KBM-7 (cell line): ENCODE results near the gene GREB1L.
A peak's percentile ranks its signal among the peaks of the same experiment; 100 is the strongest.
"Not testable (repeated sequence)": the region's sequence is repeated elsewhere in the genome, so short reads cannot be mapped to it uniquely, and the experiment has no call there.

Source experiments
- DNase-seq: peaks from one replicate; pipeline ENCODE4 v3.0.0-alpha.2; 2015
- in situ Hi-C: fragments of 300-500 bp; cut with MboI; formaldehyde crosslinking; loops from 2 replicates; pipeline ENCODE4 v1.14.3; 2020; ENCODE audit warnings: low sequenced_read_pairs, low pct_unique_long_range_greater_than_20kb, mixed read lengths

GREB1L gene

DNA sequence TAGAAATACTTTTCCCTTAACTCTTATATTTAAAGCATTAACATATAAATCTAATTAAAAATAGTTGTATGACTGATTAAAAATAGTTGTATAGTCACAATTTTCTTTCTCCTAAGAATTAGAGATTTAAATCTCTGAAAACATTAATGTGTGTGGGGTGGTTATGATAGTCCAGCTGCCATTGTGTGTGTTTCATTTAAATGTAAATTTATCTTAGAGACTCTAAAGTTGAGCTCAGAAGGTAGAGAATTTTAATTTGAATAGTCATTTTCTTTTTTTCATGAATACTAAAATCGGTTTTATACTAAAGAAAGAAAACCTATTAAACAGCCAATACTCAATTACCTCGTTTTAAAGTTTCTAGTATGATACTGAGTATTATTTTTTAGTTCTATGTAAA is 18.6 kb downstream of the GREB1L start:
- no peak for DNase-seq
- in situ Hi-C loops, result no loop called here

- in situ Hi-C loops, result no loop called here
- DNase-seq, result no peak
These were observed 19.3 kb downstream of the GREB1L start for GRCh38 chr18:21261352-21261751.

DNA sequence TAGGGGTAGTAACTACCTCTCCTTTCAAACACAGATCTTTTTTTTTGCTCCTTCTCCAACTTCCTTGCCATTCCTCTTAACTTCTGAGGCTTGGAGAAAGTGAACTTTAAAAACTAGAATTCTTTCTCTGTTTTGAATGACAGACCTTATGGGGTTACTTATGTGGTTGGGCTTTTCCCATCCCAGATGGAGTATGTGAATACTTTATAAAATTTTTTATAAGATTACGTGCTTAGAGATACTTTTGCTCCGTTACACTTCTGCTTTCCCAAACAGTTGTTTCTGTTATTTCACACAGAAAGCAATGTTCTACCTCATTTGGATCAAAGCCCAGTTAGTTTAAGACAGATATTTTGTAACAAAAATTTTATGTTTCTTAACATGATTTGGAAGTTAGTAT is 20.2 kb downstream of the GREB1L start:
- DNase-seq, result no peak
- in situ Hi-C loops, result no loop called here

DNA sequence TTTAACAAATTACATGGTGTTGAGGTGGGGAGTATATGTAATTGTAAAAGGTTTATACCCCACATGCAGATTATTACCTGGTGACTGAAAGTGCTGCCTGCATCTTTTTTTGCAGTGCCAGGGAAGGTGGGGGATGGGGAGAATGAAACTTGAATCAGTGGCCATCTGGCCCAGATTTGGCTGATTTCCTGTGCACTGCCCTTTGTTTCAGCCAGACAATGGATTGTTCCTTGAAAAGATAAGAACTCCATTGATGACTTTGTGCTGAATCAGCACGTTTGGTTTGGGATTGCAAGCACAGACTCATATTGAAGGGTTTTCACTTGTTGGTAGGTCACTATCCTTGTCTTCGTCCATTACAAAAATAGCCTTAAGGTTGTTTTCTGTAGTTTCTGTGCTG is 20.9 kb downstream of the GREB1L start:
- DNase-seq, result no peak
- in situ Hi-C loops, result no loop called here

- in situ Hi-C loops, result no loop called here
- DNase-seq, result no peak
These were observed 22.6 kb downstream of the GREB1L start for GRCh38 chr18:21264651-21265050.

DNA sequence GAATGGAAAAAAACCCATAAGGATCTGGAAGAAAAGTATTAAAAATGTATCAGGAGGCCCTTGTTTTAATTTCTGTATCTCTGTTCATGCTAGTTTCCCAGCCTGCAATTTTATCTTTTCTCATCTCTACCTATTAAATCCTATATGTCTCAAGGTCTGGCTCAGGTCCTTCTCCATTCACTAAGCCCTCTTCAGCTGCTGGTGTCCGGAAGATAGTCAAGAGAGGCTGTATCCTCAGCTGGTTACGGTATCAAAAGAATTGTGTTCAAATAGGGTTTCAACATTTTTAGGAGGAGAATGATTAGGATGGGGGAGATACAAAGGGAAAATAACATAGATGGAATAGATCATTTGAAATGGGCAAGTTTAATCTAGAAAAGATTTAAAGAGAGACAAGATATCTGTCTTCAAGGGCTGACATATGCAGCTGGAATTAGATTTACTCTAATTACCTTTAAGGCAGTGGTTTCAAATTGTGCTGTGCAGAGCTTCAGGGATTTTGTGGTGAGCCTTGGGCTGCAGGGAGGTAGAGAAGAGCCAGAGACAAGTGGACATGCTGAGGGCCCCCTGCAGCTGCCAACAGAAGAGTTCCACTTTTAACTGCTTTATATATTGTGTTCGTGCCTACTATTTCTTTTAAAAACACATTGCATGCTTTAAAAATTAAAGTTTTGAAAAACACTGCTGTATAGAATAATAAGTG is 24.1 kb downstream of the GREB1L start:
- in situ Hi-C loops, result no loop called here
- no peak for DNase-seq

DNA sequence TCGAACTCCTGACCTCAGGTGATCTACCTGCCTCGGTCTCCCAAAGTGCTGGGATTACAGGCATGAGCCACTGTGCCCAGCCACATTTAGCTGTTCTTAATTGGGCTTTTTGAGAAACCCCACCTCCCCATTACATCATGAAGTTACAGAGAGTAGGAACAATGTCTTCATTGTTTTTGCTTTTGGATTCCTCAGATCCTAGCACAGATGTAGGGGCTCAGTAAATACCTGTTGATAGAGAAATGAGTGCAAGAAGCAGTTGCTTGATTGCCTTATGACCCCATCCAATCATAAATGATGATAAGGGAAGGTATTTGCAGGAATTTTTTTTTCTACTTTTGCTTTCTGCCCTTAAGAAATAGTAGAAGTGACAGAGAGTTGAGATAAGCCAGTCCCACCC is 25.4 kb downstream of the GREB1L start:
- in situ Hi-C loops, result no loop called here
- DNase-seq, result no peak

GRCh38 chr18:21269349-21269748 is 27.3 kb downstream of the GREB1L start:
- in situ Hi-C loops, result no loop called here

DNA sequence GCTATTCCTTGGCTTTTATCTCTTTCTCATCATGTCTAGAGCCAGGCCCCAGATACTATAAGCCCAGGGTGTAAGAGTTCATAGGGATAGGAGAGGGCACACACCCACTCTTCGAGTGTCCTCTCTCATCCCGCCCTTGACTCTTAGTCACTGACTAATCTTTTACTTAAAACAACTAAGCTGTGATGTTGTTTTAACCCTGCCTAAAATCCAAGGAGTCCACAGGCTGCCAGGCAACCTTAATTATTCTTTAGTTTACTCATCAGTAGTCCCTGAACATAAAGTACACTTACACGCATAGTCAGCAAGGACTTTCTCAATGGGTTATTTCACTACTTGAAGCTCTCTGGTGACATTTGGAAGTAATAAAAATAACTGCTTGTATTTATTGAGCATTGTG is 28.4 kb downstream of the GREB1L start:
- DNase-seq, result no peak

More at GRCh38 chr18:21269349-21269748, 27.3 kb downstream of the GREB1L start:
- DNase-seq, result no peak

DNA sequence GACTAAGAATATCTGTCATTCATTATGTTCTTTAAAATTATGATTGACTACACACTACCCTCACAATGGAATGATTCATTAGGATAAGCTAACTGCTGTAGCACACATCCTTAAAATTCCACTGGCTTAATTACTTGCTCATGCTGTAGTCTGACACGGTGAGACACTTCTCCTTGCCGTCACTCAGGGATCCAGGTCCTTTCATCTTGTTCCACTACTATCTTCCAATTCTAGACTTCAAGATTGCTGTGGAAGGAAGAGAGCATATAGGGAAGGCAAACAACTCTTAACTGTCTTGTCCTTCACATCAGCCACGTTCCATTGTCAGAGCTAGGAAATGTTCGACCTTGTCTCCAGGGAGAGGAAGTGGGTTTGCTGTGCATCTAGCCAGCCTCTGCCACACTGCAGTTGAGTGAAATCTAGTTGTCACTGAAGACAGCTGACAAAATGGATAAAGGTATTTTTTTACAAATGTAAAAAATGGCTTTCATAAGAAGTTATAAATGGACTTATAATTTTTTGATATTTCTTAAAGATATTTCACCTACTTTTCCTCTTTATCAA is 30.1 kb downstream of the GREB1L start:
- DNase-seq, result peak; percentile 3
- in situ Hi-C loops, result no loop called here

More for the DNA sequence above, 28.4 kb downstream of the GREB1L start:
- in situ Hi-C loops, result no loop called here

- DNase-seq, result no peak
- in situ Hi-C loops, result no loop called here
These were observed 31.5 kb downstream of the GREB1L start for GRCh38 chr18:21273568-21273967.

DNA sequence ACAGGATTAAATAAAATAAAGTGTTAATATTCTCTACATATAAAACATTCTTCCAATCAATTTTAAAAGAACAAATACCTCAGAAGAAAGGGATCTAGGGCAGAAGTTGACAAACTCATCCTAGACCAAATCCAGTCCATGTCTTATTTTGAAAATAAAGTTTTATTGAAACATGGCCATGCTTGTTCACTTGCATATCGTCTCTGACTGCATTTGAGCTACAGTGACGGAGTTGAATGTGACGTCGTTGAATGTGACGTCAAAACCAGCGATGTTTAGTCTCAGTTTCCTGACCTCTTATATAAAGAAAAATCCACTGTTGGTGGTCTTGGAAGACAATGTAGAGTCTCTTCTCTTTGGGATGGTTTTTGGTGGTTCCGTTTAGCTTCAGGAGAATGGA is 33.6 kb downstream of the GREB1L start:
- DNase-seq, result no peak
- in situ Hi-C loops, result no loop called here

- no peak for DNase-seq
- in situ Hi-C loops, result no loop called here
These were observed 35.5 kb downstream of the GREB1L start for GRCh38 chr18:21277578-21277977.

DNA sequence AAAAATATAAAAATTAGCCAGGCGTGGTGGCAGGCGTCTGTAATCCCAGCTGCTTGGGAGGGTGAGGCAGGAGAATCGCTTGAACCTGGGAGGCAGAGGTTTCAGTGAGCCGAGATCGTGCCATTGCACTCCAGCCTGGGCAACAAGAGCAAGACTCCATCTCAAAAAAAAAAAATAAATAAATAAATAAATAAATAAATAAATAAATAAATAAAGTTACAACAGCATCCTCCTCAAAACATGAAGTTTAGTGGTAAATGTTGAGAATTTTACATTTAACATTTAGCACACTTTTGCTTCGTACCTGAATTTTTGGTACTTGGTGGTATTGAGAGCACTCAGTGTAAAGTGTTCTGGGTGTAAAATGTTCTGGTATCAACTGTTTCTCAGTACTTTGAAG is 36.2 kb downstream of the GREB1L start:
- DNase-seq, in situ Hi-C loops: not testable (repeated sequence)

GRCh38 chr18:21281603-21282002 is 39.6 kb downstream of the GREB1L start:
- DNase-seq, result no peak

GRCh38 chr18:21284540-21284939 is 42.5 kb downstream of the GREB1L start:
- in situ Hi-C loops, result no loop called here
- DNase-seq, result no peak

More at GRCh38 chr18:21281603-21282002, 39.6 kb downstream of the GREB1L start:
- in situ Hi-C loops, result no loop called here

DNA sequence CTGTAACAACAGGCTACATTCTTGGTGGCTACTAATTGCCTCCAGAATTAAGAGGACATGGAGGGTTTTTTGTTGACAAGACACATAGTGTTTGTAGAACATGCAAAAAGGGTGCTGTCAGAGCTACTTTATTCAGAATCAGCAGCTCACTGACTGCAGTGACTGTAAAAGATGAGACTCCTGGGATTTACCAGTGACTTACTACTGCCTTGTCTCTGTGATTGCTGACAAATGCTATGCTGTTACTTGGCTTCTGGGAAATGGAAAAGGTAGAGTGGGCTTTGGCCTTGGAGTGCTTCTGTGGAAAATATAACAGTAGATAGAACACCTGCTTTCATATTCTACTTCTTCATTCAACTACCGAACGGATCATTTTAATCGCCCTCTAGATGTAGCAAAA is 47.8 kb downstream of the GREB1L start:
- DNase-seq, result no peak

DNA sequence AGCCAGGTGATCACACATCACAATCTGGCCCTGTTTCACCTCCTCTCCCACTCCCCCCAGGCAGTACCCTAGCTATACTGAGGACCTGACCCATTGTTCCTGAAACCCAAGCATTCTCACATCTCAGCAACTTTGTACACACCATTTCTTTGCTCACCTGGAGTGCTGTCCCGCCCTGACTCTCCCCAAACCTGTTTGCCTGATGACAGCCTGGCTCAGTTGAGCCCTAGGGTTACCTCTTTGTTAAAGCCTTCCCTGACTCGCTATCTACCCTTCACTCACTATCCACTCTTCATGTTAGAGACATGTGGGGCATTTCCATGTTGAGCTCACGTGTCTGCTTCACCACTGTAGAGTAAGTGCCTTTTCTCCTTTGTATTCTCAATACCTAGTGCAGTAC is 49.1 kb downstream of the GREB1L start:
- no peak for DNase-seq
- in situ Hi-C loops, result no loop called here

More for the DNA sequence above, 47.8 kb downstream of the GREB1L start:
- in situ Hi-C loops, result no loop called here

DNA sequence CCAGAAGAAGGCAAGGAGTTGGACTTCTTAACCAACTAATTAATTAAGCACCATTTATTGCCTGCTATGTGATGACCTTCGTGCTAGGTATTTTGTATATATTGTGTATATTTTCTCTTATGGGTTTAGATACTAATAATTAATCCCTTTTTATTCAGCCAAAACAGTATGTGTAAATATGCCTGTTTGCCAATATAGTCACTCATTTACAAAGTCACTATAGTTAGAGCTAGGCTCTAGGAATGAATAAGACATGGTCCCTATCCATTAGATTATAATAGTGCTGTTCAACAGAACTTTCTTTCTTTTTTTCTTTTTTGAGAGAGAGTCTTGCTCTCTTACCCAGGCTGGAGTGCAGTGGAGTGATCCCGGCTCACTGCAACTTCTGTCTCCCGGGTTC is 51.4 kb downstream of the GREB1L start:
- in situ Hi-C loops, result no loop called here
- no peak for DNase-seq

- in situ Hi-C loops, result no loop called here
- no peak for DNase-seq
These were observed 53.1 kb downstream of the GREB1L start for GRCh38 chr18:21295101-21295500.

DNA sequence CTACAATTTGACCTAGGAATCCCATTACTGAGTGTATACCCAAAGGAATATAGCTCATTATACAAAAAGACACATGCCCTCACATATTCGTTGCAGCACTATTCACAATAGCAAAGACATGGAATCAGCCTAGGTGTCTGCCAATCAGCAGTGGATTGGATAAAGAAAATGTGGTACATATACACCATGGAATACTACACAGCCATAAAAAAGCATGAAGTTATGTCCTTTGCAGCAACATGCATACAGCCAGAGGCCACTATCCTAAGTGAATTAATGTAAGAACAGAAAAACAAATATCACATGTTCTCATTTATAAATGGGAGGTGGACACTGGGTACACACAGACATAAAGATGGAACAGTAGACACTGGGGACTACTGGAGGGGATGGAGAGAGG is 54.0 kb downstream of the GREB1L start:
- no peak for DNase-seq
- in situ Hi-C loops, result no loop called here
